ENCODE data around the gene PMP22.
A peak's percentile ranks its signal among the peaks of the same experiment; 100 is the strongest.

The PMP22 gene

DNA sequence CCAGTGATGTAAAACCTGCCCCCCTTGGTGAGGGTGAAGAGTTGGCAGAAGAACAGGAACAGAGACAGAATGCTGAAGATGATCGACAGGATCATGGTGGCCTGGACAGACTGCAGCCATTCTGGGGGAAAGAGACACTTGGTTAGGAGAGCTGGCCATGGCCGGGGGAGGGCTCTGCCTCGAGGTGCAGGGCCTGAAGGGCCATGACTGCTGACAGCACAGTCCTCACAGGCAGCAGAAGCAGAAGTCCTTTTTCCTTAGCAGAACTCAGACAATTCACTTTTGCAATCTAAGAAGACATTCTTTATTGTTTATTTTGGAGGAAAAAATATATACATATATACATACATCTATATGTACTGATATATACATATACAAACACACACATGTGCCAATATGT lies 25.6 kb downstream of the PMP22 start:
- TF ChIP-seq EGR1 (IDR thresholded peaks at IDR 0.05), result no peak
- no peak for TF ChIP-seq FOXM1 (IDR thresholded peaks at IDR 0.05; ENCODE audit: borderline replicate concordance, low read depth)
- TF ChIP-seq TCF12 (IDR thresholded peaks at IDR 0.05; ENCODE audit: low read depth), result no peak

DNA sequence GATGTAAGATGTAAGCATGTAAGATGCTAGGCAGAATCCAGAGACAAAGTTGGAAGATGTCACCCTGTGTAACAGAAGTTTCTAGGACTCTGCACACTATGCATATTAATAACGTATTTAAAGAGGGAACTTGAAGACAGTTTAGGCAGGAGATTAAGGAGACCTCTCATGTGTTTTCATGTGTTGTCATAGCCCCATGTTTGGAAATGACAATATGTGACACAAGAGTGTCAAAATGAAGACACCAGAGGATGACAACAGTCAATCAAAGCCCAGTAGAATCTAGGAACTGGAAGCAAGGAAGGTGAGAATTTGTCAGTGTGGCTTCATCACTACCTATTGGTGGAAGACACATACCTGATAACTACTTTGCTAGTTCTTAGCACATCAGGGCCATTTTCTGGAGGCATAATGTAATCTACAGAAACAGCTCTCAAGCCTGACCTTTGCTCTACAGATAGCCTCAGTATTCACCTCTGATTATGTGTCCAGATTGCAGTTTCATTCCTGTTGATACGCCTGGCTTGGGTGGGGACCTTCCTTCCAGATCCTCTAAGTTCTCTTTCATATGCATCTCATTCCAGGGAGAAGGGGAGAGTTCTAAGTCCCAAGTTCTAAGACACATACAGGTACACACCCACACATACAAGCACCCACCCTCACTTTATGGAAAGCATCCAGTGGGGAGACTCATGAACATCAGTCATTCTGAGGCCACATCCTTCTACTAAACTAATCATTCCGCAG lies 26.3 kb downstream of the PMP22 start:
- TF ChIP-seq, protein P1, sequence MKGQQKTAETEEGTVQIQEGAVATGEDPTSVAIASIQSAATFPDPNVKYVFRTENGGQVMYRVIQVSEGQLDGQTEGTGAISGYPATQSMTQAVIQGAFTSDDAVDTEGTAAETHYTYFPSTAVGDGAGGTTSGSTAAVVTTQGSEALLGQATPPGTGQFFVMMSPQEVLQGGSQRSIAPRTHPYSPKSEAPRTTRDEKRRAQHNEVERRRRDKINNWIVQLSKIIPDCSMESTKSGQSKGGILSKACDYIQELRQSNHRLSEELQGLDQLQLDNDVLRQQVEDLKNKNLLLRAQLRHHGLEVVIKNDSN (IDR thresholded peaks at IDR 0.05), result no peak
- TF ChIP-seq TEAD4 (IDR thresholded peaks at IDR 0.05) (no peak), YY1 (IDR thresholded peaks at IDR 0.05; ENCODE audit: low read depth) (no peak), NFIC (IDR thresholded peaks at IDR 0.05) (no peak), TCF12 (IDR thresholded peaks at IDR 0.05; ENCODE audit: low read depth) (no peak), EGR1 (IDR thresholded peaks at IDR 0.05) (no peak)
- TF ChIP-seq, protein P2, sequence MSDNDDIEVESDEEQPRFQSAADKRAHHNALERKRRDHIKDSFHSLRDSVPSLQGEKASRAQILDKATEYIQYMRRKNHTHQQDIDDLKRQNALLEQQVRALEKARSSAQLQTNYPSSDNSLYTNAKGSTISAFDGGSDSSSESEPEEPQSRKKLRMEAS (IDR thresholded peaks at IDR 0.05), result no peak

DNA sequence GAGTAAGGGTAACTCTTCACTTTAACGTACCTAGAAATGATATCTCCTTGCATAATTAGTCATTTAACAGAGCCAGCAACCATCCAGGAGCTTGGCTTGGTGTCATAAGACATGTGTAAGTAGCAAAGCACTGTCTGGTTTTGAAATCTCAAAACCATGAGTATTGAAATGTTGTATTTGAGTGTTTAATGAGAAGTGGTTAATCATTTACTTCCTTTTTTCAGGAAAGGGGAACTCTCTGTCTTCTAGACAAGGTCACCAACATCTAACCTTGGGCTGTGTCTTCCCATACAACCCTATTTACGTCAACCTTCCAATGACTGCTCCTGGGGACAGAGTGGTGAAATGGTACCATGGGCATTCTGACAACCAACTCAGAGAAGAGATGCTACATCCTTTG lies 27.1 kb downstream of the PMP22 start:
- TF ChIP-seq TEAD4 (IDR thresholded peaks at IDR 0.05) (no peak), RAD21 (IDR thresholded peaks at IDR 0.05; ENCODE audit: low read depth) (no peak), EGR1 (IDR thresholded peaks at IDR 0.05) (no peak)
- TF ChIP-seq, protein P1 (IDR thresholded peaks at IDR 0.05), result no peak

DNA sequence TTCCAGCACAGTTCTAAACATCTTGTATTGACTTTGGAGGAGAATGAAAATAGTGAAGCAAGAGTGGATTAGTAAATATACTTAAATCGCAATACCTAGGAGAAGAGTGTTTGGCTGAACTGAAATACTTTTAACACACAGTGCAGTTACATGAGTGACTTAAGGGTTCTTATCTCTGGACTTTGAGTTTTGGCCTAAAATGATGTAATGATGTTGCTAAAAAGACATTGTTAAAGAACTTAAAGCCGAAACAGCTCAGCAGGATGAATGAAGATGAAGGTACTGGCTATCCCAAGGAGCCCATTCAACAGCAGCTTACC lies 28.1 kb downstream of the PMP22 start:
- no peak for TF ChIP-seq CEBPB (IDR thresholded peaks at IDR 0.05)
- no peak for TF ChIP-seq CREB1 (IDR thresholded peaks at IDR 0.05; ENCODE audit: low read depth)
- no peak for TF ChIP-seq TAF1 (IDR thresholded peaks at IDR 0.05; ENCODE audit: low read depth)
- no peak for TF ChIP-seq RAD21 (IDR thresholded peaks at IDR 0.05; ENCODE audit: low read depth)
- TF ChIP-seq NFIC (IDR thresholded peaks at IDR 0.05), result no peak
- TF ChIP-seq TEAD4 (IDR thresholded peaks at IDR 0.05), result no peak
- no peak for TF ChIP-seq FOXM1 (IDR thresholded peaks at IDR 0.05; ENCODE audit: borderline replicate concordance, low read depth)
- TF ChIP-seq EGR1 (IDR thresholded peaks at IDR 0.05), result no peak
- no peak for TF ChIP-seq EP300 (IDR thresholded peaks at IDR 0.05; ENCODE audit: borderline replicate concordance)
- TF ChIP-seq TCF12 (IDR thresholded peaks at IDR 0.05; ENCODE audit: low read depth), result no peak

DNA sequence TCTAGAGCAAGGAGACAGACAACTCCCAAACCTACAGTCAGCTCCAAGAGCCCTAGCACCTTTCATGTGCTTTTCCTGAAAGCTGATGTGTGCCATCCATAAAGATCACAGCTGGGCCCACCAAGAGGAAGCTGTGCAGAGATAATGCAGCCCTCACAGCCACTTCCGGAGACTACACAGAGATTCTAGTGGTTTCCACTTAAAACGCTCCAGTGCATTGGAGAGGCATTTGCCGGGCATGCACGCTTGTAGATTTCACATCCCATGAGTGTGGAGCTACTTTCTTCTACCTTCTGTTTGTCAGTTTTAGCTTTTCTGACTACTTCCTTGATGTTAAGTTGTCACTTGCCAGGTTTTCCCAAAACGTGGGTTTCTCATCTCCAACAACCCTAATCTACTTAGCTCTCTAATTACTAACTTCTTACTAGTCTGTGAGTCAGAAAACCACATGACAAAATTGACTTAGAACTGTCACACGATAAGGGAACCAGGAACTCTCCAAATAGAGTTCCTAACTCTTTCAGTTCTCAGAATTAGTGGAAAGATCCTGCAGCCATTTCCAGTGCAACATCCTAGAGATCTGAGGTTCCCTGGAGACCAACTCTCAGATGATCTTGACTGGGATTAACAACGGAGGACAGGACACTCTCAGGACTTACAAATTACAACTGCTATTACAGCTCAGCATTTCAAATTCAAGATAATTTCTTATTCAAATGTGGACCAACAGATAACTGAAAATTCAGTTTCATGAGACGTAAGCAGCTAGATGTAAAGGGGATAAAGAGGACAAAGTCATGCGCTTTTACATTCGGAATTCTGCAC lies 28.6 kb downstream of the PMP22 start:
- TF ChIP-seq, protein P1 (IDR thresholded peaks at IDR 0.05), result no peak
- no peak for TF ChIP-seq EP300 (IDR thresholded peaks at IDR 0.05; ENCODE audit: borderline replicate concordance)
- TF ChIP-seq RAD21 (IDR thresholded peaks at IDR 0.05; ENCODE audit: low read depth), result no peak
- TF ChIP-seq CEBPB (IDR thresholded peaks at IDR 0.05), result no peak
- TF ChIP-seq, protein P2 (IDR thresholded peaks at IDR 0.05), result no peak
- no peak for TF ChIP-seq ZBTB7A (IDR thresholded peaks at IDR 0.05; ENCODE audit: low read depth)
- no peak for TF ChIP-seq EGR1 (IDR thresholded peaks at IDR 0.05)

DNA sequence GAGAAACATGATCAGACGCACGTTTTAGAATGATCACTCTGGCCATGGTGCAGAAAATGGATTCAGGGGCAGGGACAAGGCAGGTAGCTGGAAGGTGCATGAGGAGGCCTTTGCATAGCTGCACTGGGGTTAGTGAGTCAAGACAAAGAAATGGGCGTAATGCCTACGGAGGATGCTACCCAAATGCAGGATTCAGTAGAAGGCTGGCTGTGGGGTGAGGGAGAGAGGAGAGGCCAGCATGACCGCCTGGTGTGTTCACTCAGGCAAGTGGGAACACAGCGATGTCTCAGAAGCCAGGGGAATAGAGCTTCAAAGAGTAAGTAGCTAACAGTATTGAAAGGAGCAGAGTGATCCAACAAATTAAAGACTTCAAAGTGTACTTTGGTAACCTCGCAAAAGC lies 31.2 kb downstream of the PMP22 start:
- TF ChIP-seq EGR1 (IDR thresholded peaks at IDR 0.05) (no peak), YY1 (IDR thresholded peaks at IDR 0.05; ENCODE audit: low read depth) (no peak), NFIC (IDR thresholded peaks at IDR 0.05) (no peak), TEAD4 (IDR thresholded peaks at IDR 0.05) (no peak)
- TF ChIP-seq, protein P3, sequence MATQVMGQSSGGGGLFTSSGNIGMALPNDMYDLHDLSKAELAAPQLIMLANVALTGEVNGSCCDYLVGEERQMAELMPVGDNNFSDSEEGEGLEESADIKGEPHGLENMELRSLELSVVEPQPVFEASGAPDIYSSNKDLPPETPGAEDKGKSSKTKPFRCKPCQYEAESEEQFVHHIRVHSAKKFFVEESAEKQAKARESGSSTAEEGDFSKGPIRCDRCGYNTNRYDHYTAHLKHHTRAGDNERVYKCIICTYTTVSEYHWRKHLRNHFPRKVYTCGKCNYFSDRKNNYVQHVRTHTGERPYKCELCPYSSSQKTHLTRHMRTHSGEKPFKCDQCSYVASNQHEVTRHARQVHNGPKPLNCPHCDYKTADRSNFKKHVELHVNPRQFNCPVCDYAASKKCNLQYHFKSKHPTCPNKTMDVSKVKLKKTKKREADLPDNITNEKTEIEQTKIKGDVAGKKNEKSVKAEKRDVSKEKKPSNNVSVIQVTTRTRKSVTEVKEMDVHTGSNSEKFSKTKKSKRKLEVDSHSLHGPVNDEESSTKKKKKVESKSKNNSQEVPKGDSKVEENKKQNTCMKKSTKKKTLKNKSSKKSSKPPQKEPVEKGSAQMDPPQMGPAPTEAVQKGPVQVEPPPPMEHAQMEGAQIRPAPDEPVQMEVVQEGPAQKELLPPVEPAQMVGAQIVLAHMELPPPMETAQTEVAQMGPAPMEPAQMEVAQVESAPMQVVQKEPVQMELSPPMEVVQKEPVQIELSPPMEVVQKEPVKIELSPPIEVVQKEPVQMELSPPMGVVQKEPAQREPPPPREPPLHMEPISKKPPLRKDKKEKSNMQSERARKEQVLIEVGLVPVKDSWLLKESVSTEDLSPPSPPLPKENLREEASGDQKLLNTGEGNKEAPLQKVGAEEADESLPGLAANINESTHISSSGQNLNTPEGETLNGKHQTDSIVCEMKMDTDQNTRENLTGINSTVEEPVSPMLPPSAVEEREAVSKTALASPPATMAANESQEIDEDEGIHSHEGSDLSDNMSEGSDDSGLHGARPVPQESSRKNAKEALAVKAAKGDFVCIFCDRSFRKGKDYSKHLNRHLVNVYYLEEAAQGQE (IDR thresholded peaks at IDR 0.05; ENCODE audit: low read depth), result no peak

DNA sequence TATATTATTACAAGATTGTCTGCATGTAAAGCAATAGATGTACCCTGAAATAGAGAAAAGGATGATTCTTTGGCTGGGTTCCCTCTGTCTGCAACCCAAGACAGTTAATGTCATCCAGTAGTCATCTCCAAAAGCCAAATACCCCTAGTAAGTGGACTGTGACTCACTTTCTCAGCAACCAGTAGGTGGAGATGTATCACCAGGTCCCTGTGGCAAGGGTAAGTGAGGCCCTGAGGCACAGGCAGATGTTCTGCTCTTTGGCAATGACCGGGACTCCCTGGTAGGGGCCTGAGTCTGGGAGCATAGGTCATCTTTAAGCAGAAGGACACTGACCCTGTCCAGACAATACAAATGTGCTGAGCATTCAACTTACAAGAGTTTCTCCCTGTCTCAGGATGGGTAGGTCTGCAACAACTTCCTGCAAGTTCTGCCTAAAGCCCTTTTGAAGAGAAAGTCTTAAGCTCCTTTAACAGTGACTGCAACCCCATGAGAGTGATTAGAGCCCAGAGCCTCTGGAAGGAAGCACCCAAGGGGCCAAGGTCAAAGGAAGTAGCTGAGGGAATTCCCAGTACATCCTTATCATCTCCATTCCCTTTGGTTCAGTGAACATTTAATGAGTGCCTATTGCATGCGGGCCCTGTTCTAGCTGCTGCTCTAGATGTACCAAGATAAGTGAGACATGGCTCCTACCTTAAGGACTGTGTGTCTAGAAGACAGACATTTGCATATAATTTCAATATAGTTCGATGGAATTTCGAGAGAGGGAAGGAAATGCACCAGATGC lies 31.9 kb downstream of the PMP22 start:
- TF ChIP-seq, protein P1 (IDR thresholded peaks at IDR 0.05), result no peak
- TF ChIP-seq RAD21 (IDR thresholded peaks at IDR 0.05; ENCODE audit: low read depth), result peak; percentile 30; the same call in 1 of the 2 replicates

Data from Ishikawa (cell line).